Daoy (cell line): Measurements from ENCODE around the gene CNTFR. TPM values are rescaled to one million over a fixed set of nuclear protein-coding genes. Genes with fewer than 3 reads are reported as not detected.
A peak's percentile ranks its signal among the peaks of the same experiment; 100 is the strongest.

Experiments used
- DNase-seq: peaks from one replicate; pipeline ENCODE4 v3.0.0-alpha.2; 2015; ENCODE audit warnings: low read depth
- total RNA-seq: library from RNA; depleted of rRNA; stranded (reverse); fragments of >200 nt; shearing (Covaris generic); gene quantifications from 2 replicates; pipeline ENCODE4 v1.2.3, GENCODE V29; 2014

The CNTFR gene
- total RNA-seq, 1 experiment from 2014 or later = not detected

GRCh38 chr9:34572628-34573027 lies 16.9 kb downstream of the CNTFR start:
- DNase-seq = no peak

GRCh38 chr9:34572092-34572491 lies 17.4 kb downstream of the CNTFR start:
- DNase-seq = no peak

GRCh38 chr9:34571481-34571810 lies 18.1 kb downstream of the CNTFR start:
- DNase-seq = no peak

GRCh38 chr9:34570809-34571480 lies 18.6 kb downstream of the CNTFR start:
- no peak for DNase-seq

- no peak for DNase-seq
Observed at GRCh38 chr9:34570376-34570775, 19.1 kb downstream of the CNTFR start.

GRCh38 chr9:34568774-34569173 lies 20.8 kb downstream of the CNTFR start:
- no peak for DNase-seq

GRCh38 chr9:34568133-34568532 lies 21.4 kb downstream of the CNTFR start:
- no peak for DNase-seq

GRCh38 chr9:34566972-34567371 lies 22.6 kb downstream of the CNTFR start:
- DNase-seq = no peak

GRCh38 chr9:34566322-34566721 lies 23.2 kb downstream of the CNTFR start:
- no peak for DNase-seq

- DNase-seq = no peak
Observed at GRCh38 chr9:34565856-34566255, 23.7 kb downstream of the CNTFR start.

- DNase-seq = no peak
Observed at GRCh38 chr9:34564617-34565016, 24.9 kb downstream of the CNTFR start.

GRCh38 chr9:34563262-34563661 lies 26.3 kb downstream of the CNTFR start:
- DNase-seq = no peak

GRCh38 chr9:34562135-34562745 lies 27.3 kb downstream of the CNTFR start:
- DNase-seq = no peak

- no peak for DNase-seq
Observed at GRCh38 chr9:34560599-34561214, 28.8 kb downstream of the CNTFR start.

- peak; percentile 51 for DNase-seq
Observed at GRCh38 chr9:34559624-34560455, 29.7 kb downstream of the CNTFR start.

GRCh38 chr9:34558919-34559623 lies 30.5 kb downstream of the CNTFR start:
- DNase-seq = no peak

- no peak for DNase-seq
Observed at GRCh38 chr9:34558364-34558763, 31.2 kb downstream of the CNTFR start.

GRCh38 chr9:34557426-34558321 lies 31.9 kb downstream of the CNTFR start:
- no peak for DNase-seq

GRCh38 chr9:34556949-34557348 lies 32.6 kb downstream of the CNTFR start:
- DNase-seq = no peak

- DNase-seq = no peak
Observed at GRCh38 chr9:34555936-34556525, 33.5 kb downstream of the CNTFR start.
